Tibial artery (tissue), 4 donors: ENCODE data around the gene ROBO2.

ENCODE experiments used
- DNase-seq, 2 donors: peaks; one replicate each; pipeline ENCODE4 v3.0.0-alpha.2; 2019
- H3K27ac ChIP-seq, 2 donors: fragments of 200-600 bp; sonication (generic) in 1 of 2; 1 replicate in 1 of 2; 2 replicates in 1 of 2; pipeline ENCODE4 v1.5.1; 2018 to 2019; ENCODE audit warnings: mild to moderate bottlenecking in 1 of 2
- H3K27me3 ChIP-seq, 2 donors: fragments of 200-600 bp; sonication (generic) in 1 of 2; one replicate each; pipeline versions ENCODE4 v1.5.1 to v1.6.0; 2016 to 2019
- H3K36me3 ChIP-seq, 3 donors: fragments of 200-600 bp; sonication (generic) in 2 of 3; one replicate each; pipeline ENCODE4 v1.5.1; 2016 to 2019; ENCODE audit warnings: mild to moderate bottlenecking in 2 of 3
- H3K4me1 ChIP-seq, 4 donors: fragments of 200-600 bp; sonication (generic) in 2 of 4; 1 replicate in 3 of 4; 2 replicates in 1 of 4; pipeline ENCODE4 v1.5.1; 2016 to 2019
- H3K4me3 ChIP-seq, 2 donors: fragments of 200-600 bp; sonication (generic) in 1 of 2; 1 replicate in 1 of 2; 2 replicates in 1 of 2; pipeline ENCODE4 v1.5.1; 2018 to 2019; ENCODE audit warnings: mild to moderate bottlenecking in 2 of 2
- H3K9me3 ChIP-seq, 3 donors: fragments of 200-600 bp; sonication (generic) in 1 of 3; one replicate each; pipeline ENCODE4 v1.5.1; 2016 to 2019
- CTCF ChIP-seq, 2 experiments: fragments of 200-600 bp in 1 of 2; fragments of 450-650 bp in 1 of 2; IDR thresholded peaks; one replicate each; pipeline ENCODE4 v1.5.1; 2017 to 2019; ENCODE audit warnings: antibody characterized with exemption in 2 of 2, mild to moderate bottlenecking in 1 of 2, moderate library complexity in 1 of 2
- intact Hi-C: fragments of 100-400 bp; cut with DNase I; formaldehyde crosslinking; loops from one replicate; pipeline ENCODE4 v1.15.0; 2023; ENCODE audit warnings: low total_unique reads

Gene ROBO2

DNA sequence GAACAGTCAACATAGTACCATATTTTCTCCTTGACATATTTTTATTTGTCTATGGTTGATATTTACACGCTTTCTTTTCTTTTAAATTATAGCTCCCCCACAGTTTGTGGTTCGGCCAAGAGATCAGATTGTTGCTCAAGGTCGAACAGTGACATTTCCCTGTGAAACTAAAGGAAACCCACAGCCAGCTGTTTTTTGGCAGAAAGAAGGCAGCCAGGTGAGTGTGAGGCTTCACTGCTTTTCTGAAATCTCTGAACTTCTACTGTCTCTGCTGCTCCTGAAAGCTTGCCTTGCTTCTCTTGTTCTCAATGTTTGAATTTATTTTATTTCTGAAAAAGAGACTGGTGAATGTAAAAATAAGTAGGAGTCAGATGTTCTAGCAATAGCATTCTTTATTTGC is 506.3 kb downstream of the ROBO2 start:
- no peak overlapping the region for H3K27ac ChIP-seq
- no peak for DNase-seq
- H3K4me1 ChIP-seq, result no peaks in the 10 kb centered on the region
- intact Hi-C loops, result no loop called here
- H3K4me3 ChIP-seq, result no peak overlapping the region
- no peaks in the 10 kb centered on the region for H3K27me3 ChIP-seq
- no peaks in the 10 kb centered on the region for H3K9me3 ChIP-seq
- no peak for TF ChIP-seq CTCF (IDR thresholded peaks at IDR 0.05)
- H3K36me3 ChIP-seq, result no peaks in the 10 kb centered on the region

- TF ChIP-seq CTCF (IDR thresholded peaks at IDR 0.05), result no peak
- DNase-seq, result no peak
- Histone ChIP-seq H3K4me1 (no peaks in the 10 kb centered on the region), H3K9me3 (no peaks in the 10 kb centered on the region), H3K27ac (no peak overlapping the region), H3K36me3 (no peaks in the 10 kb centered on the region), H3K27me3 (no peaks in the 10 kb centered on the region), H3K4me3 (no peak overlapping the region)
- intact Hi-C loops, result no loop called here
Measured at GRCh38 chr3:77549034-77549433, 509.1 kb downstream of the ROBO2 start.

DNA sequence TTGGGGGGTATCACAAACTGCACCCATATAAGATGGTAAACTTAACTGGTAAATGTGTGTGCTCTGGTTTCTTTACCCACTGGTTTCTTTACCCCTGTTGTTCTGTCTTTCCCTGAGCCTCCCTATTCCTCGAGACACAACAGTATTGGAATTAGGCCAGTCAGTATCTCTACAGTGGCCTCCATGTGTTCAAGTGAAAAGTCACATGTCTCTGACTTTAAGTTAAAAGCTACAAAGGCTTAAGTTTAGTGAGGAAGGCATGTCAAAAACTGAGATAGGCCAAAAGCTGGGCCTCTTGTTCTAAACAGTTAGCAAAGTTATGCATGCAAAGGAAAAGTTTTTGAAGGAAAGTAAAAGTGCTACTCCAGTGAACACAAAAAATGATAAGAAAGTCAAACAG is 513.3 kb downstream of the ROBO2 start:
- intact Hi-C loops, result no loop called here
- no peak for TF ChIP-seq CTCF (IDR thresholded peaks at IDR 0.05)
- DNase-seq, result no peak
- Histone ChIP-seq H3K4me3 (no peak overlapping the region), H3K27ac (no peak overlapping the region), H3K4me1 (no peaks in the 10 kb centered on the region), H3K9me3 (no peaks in the 10 kb centered on the region), H3K36me3 (no peaks in the 10 kb centered on the region), H3K27me3 (no peaks in the 10 kb centered on the region)

DNA sequence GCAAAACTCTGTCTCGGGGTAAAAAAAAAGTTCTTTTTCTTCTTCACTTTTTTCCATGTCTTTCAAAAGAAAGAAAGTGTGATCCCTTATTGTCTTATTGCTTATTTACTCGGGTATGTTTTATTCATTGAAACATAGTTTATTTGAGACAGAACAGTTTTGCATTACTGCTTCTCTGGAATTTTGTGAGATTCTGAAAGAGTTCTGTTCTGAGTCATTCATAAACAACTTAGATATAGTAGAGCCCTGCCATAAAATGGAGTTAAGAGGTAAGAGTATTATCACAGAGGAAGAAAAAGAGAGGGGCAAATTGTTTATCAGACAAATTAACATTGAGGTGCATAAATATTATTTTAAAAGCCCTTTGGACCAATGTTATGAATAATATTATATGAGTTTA is 522.2 kb downstream of the ROBO2 start:
- intact Hi-C loops, result no loop called here

DNA sequence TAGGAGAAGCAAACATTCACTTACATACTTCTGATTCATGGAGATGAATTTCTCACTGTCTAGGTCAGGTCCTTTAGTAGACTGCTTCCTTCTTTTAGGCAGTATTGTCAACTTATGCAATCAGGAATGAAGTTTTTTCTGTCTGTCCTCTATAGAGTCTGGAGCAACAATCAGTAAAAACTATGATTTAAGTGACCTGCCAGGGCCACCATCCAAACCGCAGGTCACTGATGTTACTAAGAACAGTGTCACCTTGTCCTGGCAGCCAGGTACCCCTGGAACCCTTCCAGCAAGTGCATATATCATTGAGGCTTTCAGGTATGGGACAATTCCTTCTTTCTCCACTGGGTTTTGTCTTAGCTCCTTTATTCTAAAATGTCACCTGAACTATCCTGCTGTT is 523.1 kb downstream of the ROBO2 start:
- intact Hi-C loops, result no loop called here
- Histone ChIP-seq H3K27ac (no peak overlapping the region), H3K27me3 (no peaks in the 10 kb centered on the region), H3K4me1 (no peaks in the 10 kb centered on the region), H3K36me3 (no peaks in the 10 kb centered on the region), H3K9me3 (no peaks in the 10 kb centered on the region), H3K4me3 (no peak overlapping the region)
- no peak for DNase-seq
- no peak for TF ChIP-seq CTCF (IDR thresholded peaks at IDR 0.05)

More for the DNA sequence above, 522.2 kb downstream of the ROBO2 start:
- no peak for TF ChIP-seq CTCF (IDR thresholded peaks at IDR 0.05)
- no peaks in the 10 kb centered on the region for H3K4me1 ChIP-seq
- no peak overlapping the region for H3K4me3 ChIP-seq
- no peak overlapping the region for H3K27ac ChIP-seq
- no peaks in the 10 kb centered on the region for H3K9me3 ChIP-seq
- no peaks in the 10 kb centered on the region for H3K27me3 ChIP-seq
- no peaks in the 10 kb centered on the region for H3K36me3 ChIP-seq
- DNase-seq, result no peak

DNA sequence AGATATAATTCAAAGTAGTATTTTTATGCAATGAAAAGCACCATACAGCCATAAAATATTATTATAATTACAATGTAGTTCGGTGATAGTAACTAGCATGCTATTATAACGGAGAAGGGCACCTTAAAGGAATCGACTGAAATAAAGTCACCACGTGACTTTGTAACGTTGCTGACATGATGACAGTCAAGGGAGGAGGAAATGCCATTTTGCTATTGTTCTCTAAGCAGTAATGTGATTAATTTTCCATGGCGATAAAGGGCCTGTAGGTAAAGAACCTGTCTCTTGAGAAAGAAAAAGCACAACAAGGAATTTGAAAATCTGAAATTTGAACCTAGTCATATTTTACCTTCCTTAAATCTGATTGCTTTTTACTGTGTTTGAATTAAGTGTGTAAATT is 526.2 kb downstream of the ROBO2 start:
- Histone ChIP-seq H3K27ac (no peak overlapping the region), H3K4me1 (no peaks in the 10 kb centered on the region), H3K4me3 (no peak overlapping the region), H3K36me3 (no peaks in the 10 kb centered on the region), H3K9me3 (no peaks in the 10 kb centered on the region), H3K27me3 (no peaks in the 10 kb centered on the region)
- intact Hi-C loops, result no loop called here
- DNase-seq, result no peak
- TF ChIP-seq CTCF (IDR thresholded peaks at IDR 0.05), result no peak
